Measurements from ENCODE around the gene RAB11FIP3.

DNA sequence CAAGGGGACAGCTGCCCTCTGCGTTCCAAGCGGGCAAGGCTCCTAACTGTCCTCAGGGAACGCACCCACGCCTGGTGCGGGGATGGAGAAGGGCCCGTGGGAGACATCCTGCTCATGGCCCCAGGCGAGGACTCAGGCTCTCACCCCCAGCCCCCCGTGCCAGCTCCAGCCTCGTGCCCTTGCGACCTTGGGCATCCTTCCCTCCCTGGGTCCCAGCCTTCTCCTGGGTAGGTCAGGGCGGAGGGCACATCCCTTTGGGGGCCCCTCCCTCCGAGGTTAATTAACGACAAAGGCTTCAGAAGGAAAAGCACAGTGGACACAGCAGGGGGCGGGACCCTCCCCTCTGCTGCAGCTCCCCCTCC, 46.6 kb upstream of the RAB11FIP3 start:
- TF ChIP-seq EZH2phosphoT487 (IDR thresholded peaks at IDR 0.05; ENCODE audit: insufficient read depth, low read depth) (no peak), EZH2 (IDR thresholded peaks at IDR 0.05; ENCODE audit: insufficient read depth, poor library complexity, severe bottlenecking) (no peak)

Data from GM23248 (cell line).